IPS DF 6.9 (cell line): ENCODE measurements around the gene KRTAP4-8.
"Not testable (repeated sequence)": the region's sequence is repeated elsewhere in the genome, so short reads cannot be mapped to it uniquely, and the experiment has no call there.

Experiments
- DNase-seq: peaks from one replicate; pipeline ENCODE4 v3.0.0-alpha.2; 2013; ENCODE audit warnings: low read depth, low spot score
- H3K27ac ChIP-seq: one replicate; pipeline ENCODE4 v1.5.1; 2013; ENCODE audit warnings: low read length, control low read depth
- H3K27me3 ChIP-seq: 2 replicates; pipeline ENCODE4 v1.6.1; 2013; ENCODE audit warnings: mild to moderate bottlenecking, low read length; ENCODE audit not compliant: control insufficient read depth, insufficient read depth
- H3K36me3 ChIP-seq: 2 replicates; pipeline ENCODE4 v1.6.1; 2013; ENCODE audit warnings: low read length; ENCODE audit not compliant: control insufficient read depth, insufficient read depth
- H3K4me1 ChIP-seq: 2 replicates; pipeline ENCODE4 v1.6.1; 2013; ENCODE audit warnings: low read length; ENCODE audit not compliant: control insufficient read depth, insufficient read depth
- H3K4me3 ChIP-seq: 2 replicates; pipeline ENCODE4 v1.5.1; 2013; ENCODE audit warnings: mild to moderate bottlenecking, low read length
- H3K9me3 ChIP-seq: 2 replicates; pipeline ENCODE4 v1.6.1; 2013; ENCODE audit warnings: low read length, inconsistent platforms; ENCODE audit not compliant: control insufficient read depth, insufficient read depth
- WGBS: extraction: QIAGEN DNeasy Blood & Tissue Kit; methylation state at CpG from one replicate; pipeline ENCODE4 v1.1.7; 2013; ENCODE audit warnings: mixed read lengths, missing lambda C conversion rate; ENCODE audit not compliant: insufficient read length, insufficient coverage; 5-methylcytosine and 5-hydroxymethylcytosine counted together

KRTAP4-8 gene

GRCh38 chr17:41065016-41065689 lies 32.8 kb downstream of the KRTAP4-8 start:
- not testable (repeated sequence) for H3K4me3 ChIP-seq
- no CpG with 5 or more reads among the region's 16 CpGs for WGBS

DNA sequence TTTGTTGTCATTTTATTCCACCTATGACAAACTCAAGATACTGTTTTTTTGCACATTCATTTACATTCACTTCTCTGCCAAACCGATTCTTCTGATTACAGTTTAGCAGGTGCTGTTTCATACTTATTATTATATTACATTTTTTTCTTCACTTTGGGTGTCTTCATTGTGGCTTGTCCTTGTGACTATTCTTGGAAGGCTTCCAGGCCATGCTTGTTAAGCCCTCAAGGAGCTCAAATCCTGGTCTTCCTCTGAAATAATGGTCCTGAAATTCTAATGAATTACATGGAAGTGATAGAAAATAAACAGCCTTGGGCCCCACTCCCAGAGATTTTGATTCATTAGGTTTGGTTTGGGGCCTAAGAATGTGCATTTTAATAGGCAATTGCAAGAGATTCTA lies 33.6 kb downstream of the KRTAP4-8 start:
- DNase-seq: no peak
- no peaks in the 10 kb centered on the region for H3K36me3 ChIP-seq
- H3K27ac ChIP-seq: no peak overlapping the region
- WGBS: no CpG with 5 or more reads among the region's 1 CpG
- H3K4me3 ChIP-seq: no peak overlapping the region
- H3K27me3 ChIP-seq: no peaks in the 10 kb centered on the region
- H3K9me3 ChIP-seq: no peaks in the 10 kb centered on the region
- no peaks in the 10 kb centered on the region for H3K4me1 ChIP-seq

More at GRCh38 chr17:41065016-41065689, 32.8 kb downstream of the KRTAP4-8 start:
- H3K36me3 ChIP-seq, H3K27me3 ChIP-seq, H3K27ac ChIP-seq, DNase-seq, H3K9me3 ChIP-seq, H3K4me1 ChIP-seq: not testable (repeated sequence)

DNA sequence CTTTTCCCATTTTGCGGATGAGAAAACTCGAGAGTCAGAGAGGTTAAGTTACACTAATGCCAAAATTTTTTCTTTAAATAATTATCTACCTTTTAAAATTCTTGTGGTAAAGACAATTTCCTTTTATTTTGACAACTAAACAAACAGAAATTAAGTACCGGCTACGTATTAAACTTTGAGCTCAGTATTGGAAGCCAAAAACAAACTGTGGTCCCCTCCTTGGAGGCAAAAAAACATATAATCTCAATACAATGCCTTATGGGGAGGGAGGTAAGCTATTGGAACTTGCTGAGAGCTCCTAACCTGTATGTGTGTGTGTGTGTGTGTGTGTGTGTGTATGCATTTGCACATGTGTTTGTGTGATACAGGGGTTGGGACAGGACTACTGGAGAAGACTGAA lies 34.5 kb downstream of the KRTAP4-8 start:
- Histone ChIP-seq H3K4me1 (no peaks in the 10 kb centered on the region), H3K4me3 (no peak overlapping the region), H3K27ac (no peak overlapping the region), H3K9me3 (no peaks in the 10 kb centered on the region), H3K27me3 (no peaks in the 10 kb centered on the region), H3K36me3 (no peaks in the 10 kb centered on the region)
- DNase-seq: no peak
- no CpG with 5 or more reads among the region's 4 CpGs for WGBS

GRCh38 chr17:41061964-41062363 lies 36.0 kb downstream of the KRTAP4-8 start:
- WGBS: 100% methylated on average over 1 of the region's 1 CpG
- H3K27me3 ChIP-seq: no peaks in the 10 kb centered on the region
- H3K9me3 ChIP-seq: no peaks in the 10 kb centered on the region
- DNase-seq: no peak
- no peaks in the 10 kb centered on the region for H3K4me1 ChIP-seq
- no peaks in the 10 kb centered on the region for H3K36me3 ChIP-seq
- no peak overlapping the region for H3K27ac ChIP-seq
- H3K4me3 ChIP-seq: no peak overlapping the region

- no peaks in the 10 kb centered on the region for H3K36me3 ChIP-seq
- no peak for DNase-seq
- no peak within 1 kb of the TSS for H3K4me3 ChIP-seq
- no peaks in the 10 kb centered on the region for H3K9me3 ChIP-seq
- no peak within 1 kb of the TSS for H3K27ac ChIP-seq
- no peaks in the 10 kb centered on the region for H3K27me3 ChIP-seq
- no CpG with 5 or more reads among the region's 6 CpGs for WGBS
- H3K4me1 ChIP-seq: no peaks in the 10 kb centered on the region
These were observed 37.8 kb downstream of the KRTAP4-8 start, which contains the start of gene KRTAP2-3 for GRCh38 chr17:41060052-41060604. Gene KRTAP2-3 (minus strand): TSS chr17:41060114. CDS start chr17:41060050, 64 bp downstream.

- not testable (repeated sequence) for DNase-seq, H3K4me1 ChIP-seq, H3K36me3 ChIP-seq, H3K4me3 ChIP-seq, H3K27me3 ChIP-seq, H3K9me3 ChIP-seq, H3K27ac ChIP-seq
- WGBS: no CpG with 5 or more reads among the region's 31 CpGs
These were observed 38.5 kb downstream of the KRTAP4-8 start for GRCh38 chr17:41059276-41060051.

DNA sequence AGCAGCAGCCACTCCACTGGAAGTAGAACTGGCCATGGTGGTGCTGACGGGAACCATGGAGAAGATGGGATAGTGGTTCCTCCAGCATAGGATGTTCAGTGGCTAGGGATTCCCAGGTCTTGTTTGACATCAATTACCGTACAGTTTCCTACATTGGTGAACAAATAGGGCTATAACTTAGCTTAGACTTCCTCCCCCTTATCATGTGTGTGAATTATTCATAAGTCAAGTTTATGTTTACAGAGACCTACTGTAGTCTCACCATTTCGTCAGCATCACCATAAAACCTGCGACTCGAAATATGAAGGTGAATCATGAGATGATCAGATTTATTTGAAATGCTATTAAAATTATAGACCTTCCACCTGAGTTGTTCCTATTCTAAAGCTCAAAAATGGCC lies 39.2 kb downstream of the KRTAP4-8 start:
- no peak for DNase-seq
- Histone ChIP-seq H3K4me1 (no peaks in the 10 kb centered on the region), H3K27ac (no peak overlapping the region), H3K4me3 (no peak overlapping the region), H3K9me3 (no peaks in the 10 kb centered on the region), H3K36me3 (no peaks in the 10 kb centered on the region), H3K27me3 (no peaks in the 10 kb centered on the region)
- no CpG with 5 or more reads among the region's 5 CpGs for WGBS

- Histone ChIP-seq H3K27ac (no peak overlapping the region), H3K27me3 (no peaks in the 10 kb centered on the region), H3K4me1 (no peaks in the 10 kb centered on the region), H3K9me3 (no peaks in the 10 kb centered on the region), H3K36me3 (no peaks in the 10 kb centered on the region), H3K4me3 (no peak overlapping the region)
- WGBS: no CpG with 5 or more reads among the region's 1 CpG
- DNase-seq: no peak
These were observed 40.4 kb downstream of the KRTAP4-8 start for GRCh38 chr17:41057547-41057946.

DNA sequence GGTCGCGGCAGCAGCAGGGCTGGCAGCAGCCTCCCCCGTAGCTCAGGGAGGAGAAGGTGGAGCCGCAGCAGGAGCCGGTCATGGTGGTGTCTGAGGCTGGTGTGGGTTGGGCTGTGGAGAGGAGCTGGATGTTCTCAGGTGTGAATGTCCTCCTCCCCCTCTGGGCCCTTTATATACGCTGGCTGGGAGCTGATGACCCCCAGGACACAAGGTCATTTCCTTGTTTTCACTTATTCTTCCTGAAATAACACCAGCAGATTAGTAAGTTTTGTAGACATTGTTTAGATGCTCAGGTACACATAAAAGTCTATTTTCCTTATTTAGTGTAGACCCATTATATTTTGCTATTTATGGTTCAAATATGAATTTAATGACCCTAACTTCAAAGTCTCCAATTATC lies 42.8 kb downstream of the KRTAP4-8 start, which contains the start of gene KRTAP2-2:
Gene KRTAP2-2 (minus strand): TSS at position 101 of the 400 bp plus-strand sequence. CDS start 19 bp downstream, at position 82.
- H3K4me3 ChIP-seq, H3K27me3 ChIP-seq, H3K27ac ChIP-seq, DNase-seq, H3K36me3 ChIP-seq, H3K4me1 ChIP-seq, H3K9me3 ChIP-seq: not testable (repeated sequence)
- no CpG with 5 or more reads among the region's 6 CpGs for WGBS

- DNase-seq, H3K36me3 ChIP-seq, H3K4me1 ChIP-seq, H3K27ac ChIP-seq, H3K9me3 ChIP-seq, H3K27me3 ChIP-seq, H3K4me3 ChIP-seq: not testable (repeated sequence)
- no CpG with 5 or more reads among the region's 9 CpGs for WGBS
These were observed 43.4 kb downstream of the KRTAP4-8 start for GRCh38 chr17:41054556-41054955.
